ENCODE results near the gene ADD2.
"Not testable (repeated sequence)": the region's sequence is repeated elsewhere in the genome, so short reads cannot be mapped to it uniquely, and the experiment has no call there.

Gene ADD2

GRCh38 chr2:70632388-70632787 is 135.6 kb downstream of the ADD2 start:
- DNase-seq = no peak

GRCh38 chr2:70630761-70631160 is 137.2 kb downstream of the ADD2 start:
- no peak for DNase-seq

DNA sequence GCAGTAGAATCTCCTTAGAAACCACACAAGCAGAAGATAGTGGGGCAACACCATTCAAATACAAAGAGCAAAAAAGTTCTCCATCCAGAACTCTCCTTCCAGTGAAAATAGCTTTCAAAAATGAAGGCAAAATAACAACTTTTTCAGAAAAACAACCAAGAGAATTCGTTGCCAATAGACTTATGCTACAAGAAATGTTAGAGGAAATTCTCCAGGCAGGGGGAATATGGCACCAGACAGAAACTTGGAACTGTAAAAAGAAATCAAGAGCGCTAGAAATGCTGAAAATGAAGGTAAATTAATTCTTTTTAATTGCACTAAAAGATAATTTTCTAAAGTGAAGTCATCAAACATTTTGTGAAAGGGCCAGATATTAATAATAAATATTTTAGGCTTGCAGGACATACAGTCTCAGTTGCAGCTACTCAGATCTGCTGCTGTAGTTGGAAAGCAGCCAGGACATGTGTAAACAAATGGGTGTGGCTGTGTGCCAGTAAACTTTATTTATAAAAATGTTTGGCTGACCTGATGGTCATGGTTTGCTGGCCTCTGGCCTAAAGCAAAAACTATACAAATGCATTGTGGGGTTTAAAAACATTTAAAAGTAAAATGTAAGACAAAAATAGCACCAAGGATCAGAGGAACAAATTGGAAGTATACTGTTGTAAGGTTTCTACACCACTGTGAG is 140.6 kb downstream of the ADD2 start:
- no peak for DNase-seq

DNA sequence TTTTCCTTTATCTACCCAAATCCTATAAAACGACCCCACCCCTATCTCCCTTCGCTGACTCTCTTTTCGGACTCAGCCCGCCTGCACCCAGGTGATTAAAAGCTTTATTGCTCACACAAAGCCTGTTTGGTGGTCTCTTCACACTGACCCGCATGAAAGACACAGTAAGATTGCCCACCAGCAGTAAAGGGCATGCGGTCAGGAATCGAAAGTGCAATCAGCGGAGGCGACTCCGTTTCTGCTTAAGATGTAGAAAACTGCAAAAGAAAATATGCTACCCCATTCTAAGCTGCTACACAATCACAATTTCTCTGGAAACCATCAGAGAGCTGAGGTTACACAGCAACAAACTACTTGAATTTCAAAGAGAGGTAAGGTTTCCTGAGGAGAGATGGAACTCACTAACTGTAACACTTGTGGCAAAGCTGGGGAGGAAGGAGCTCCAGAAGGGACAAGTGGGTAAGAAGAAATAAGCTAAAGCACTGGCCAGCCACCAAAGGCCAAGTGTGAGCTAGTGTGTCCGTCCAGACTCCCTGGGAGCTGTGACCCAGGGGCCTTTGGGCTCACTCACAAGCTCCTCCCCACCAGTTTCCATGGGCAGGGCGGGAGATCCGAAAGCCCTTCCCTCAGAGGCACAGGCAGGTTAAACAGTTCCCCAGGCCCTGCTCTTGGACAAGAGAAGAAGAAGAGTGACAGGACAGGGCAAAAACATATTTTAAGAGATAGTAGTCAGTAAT is 141.6 kb downstream of the ADD2 start:
- no peak for DNase-seq

GRCh38 chr2:70621536-70621935 is 146.5 kb downstream of the ADD2 start:
- not testable (repeated sequence) for DNase-seq

DNA sequence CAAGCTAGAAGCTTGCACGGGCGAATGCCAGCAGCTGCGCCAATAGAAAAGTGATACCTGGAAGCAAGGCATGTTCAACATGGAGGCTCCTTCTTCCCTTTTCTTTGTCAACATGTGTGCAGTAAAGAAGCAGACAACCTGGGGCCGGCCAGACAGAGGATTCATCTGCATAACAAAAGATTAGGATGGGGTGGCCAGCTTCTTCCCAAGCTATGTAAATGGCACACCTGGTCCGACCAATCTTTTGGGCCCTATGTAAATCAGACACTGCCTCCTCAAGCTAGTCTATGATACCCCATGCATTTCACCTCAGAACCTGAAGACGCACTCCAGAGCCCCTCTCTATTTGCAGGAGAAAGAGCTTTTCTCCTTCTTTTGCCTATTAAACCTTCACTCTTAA is 148.0 kb downstream of the ADD2 start:
- DNase-seq = no peak

- no peak for DNase-seq
These were observed 148.8 kb downstream of the ADD2 start for GRCh38 chr2:70619167-70619566.

DNA sequence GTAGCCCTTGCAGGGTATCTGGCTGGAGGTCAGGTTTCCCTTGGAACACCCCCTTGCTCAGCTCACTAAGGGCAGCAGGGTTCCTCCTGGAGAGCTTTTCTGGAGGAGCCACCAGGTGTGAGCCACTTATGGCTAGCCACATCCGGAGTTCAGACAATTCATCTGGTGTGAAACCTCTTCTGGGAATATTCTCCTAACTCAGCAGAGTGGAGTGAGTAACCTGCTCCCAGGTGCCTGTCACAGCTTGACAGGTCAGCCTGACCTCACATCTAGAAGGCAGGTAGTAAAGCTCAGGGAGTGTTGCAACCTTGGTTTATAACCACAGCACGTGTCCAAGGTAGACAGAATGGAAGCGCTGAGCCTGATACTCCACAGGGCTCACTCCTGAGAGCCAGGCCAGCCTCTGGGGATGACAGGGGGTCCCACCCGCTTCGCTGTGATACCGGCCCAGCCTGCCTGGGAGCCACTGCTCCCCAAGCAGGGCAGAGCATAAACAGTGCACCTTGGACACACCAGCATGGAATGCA is 151.8 kb downstream of the ADD2 start:
- no peak for DNase-seq

DNA sequence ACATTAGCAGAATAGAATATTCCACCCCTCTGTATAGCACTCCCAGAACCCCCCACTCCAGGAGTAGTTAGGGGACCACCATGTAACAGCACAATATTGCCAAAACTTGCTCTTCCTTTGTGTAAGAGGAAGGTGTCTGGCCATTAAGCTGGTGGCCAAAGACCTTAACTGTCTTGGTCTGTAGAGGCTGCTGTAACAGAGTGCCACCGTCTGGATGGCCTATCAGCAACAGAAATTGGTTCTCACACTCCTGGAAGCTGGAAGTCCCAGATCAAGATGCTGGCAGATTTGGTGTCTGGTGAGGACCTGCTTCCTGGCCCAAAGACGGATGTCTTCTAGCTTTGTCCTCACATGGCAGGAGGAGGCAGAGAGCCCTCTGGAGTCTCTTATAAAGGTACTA is 152.8 kb downstream of the ADD2 start:
- DNase-seq = no peak

GRCh38 chr2:70613521-70613920 is 154.5 kb downstream of the ADD2 start:
- DNase-seq = no peak

GRCh38 chr2:70612574-70612973 is 155.4 kb downstream of the ADD2 start:
- no peak for DNase-seq

DNA sequence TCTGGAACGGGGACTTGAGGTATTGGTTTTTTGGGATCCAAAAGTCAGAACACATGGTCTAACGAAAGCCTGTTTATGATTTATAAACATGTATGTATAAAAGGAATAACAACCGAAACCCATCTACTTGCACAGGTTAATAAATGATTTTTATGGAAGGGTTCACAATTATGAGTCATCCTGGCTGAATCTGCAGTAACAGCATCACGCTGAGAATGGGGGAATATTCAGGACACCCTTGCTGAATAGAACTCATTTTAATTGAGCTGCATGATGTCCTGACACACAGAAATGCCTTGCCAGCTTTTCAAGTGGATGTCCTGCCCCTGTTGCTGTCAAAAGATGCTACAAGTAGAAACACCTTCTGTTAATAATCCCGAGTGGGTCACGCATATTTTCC is 159.6 kb downstream of the ADD2 start:
- DNase-seq = no peak

DNA sequence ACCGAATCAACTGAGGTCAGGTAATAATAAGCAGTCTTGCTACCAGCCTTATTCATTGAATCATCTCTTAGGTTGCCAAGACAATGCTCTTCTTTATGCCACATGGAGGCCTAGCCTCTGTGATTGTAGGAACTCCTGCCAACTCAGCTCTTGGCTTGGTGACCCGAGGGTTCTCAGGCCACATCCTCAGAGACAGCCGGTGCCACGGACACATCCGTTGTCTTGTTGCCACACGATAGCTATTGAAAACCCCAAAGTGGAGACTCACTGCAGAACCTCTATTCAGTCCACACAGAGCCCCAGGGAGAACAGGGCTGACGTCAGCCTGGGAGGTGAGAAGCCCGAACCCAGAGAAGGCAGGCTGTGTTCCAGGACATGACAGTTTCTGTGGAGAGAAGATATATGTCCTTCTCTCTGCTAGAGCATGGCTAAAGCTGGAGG is 160.9 kb downstream of the ADD2 start:
- DNase-seq = peak; percentile 23
